GM23338 (cell line): Measurements from ENCODE around the gene ENOX1. TPM values are rescaled to one million over a fixed set of nuclear protein-coding genes. Genes with fewer than 3 reads are reported as not detected.

Experiments used
- ATAC-seq: fragments of 200-7000 bp; cut with Tn5 transposase; 3 replicates; pipeline ENCODE4 v1.9.1; 2020
- DNase-seq: peaks from one replicate; pipeline ENCODE4 v3.0.0-alpha.2; 2015; ENCODE audit warnings: low spot score
- H2AFZ ChIP-seq: fragments of 200-600 bp; sonication (generic); 2 replicates; pipeline ENCODE4 v1.8.0; 2016; ENCODE audit warnings: antibody characterized with exemption, mild to moderate bottlenecking, moderate library complexity
- H3F3A ChIP-seq: fragments of 200-600 bp; sonication (generic); replicated peaks from 2 replicates; pipeline ENCODE4 v1.8.0; 2017; ENCODE audit warnings: antibody characterized with exemption, mixed run types, low read depth
- H3K27ac ChIP-seq: fragments of 200-600 bp; sonication (generic); 2 replicates; pipeline ENCODE4 v1.6.1; 2016; ENCODE audit warnings: low read depth
- H3K27me3 ChIP-seq: fragments of 200-600 bp; sonication (generic); 2 replicates; pipeline ENCODE4 v1.8.0; 2016; ENCODE audit warnings: mild to moderate bottlenecking, mixed run types, moderate library complexity; ENCODE audit not compliant: insufficient read depth
- H3K36me3 ChIP-seq: fragments of 200-600 bp; sonication (generic); 2 replicates; pipeline ENCODE4 v1.8.0; 2016; ENCODE audit warnings: mild to moderate bottlenecking; ENCODE audit not compliant: insufficient read depth
- H3K4me1 ChIP-seq: fragments of 200-600 bp; sonication (generic); 2 replicates; pipeline ENCODE4 v1.8.0; 2016; ENCODE audit warnings: mild to moderate bottlenecking, moderate library complexity; ENCODE audit not compliant: insufficient read depth
- H3K4me2 ChIP-seq: fragments of 200-600 bp; sonication (generic); 2 replicates; pipeline ENCODE4 v1.7.1; 2017; ENCODE audit warnings: mixed run types
- H3K4me3 ChIP-seq: fragments of 200-600 bp; sonication (generic); 2 replicates; pipeline ENCODE4 v1.6.1; 2016; ENCODE audit warnings: mixed run types
- H3K79me2 ChIP-seq: fragments of 200-600 bp; sonication (generic); replicated peaks from 2 replicates; pipeline ENCODE4 v1.8.0; 2017; ENCODE audit warnings: mild to moderate bottlenecking; ENCODE audit not compliant: insufficient read depth
- H3K9me2 ChIP-seq: fragments of 200-600 bp; sonication (generic); 2 replicates; pipeline ENCODE4 v1.8.0; 2017; ENCODE audit not compliant: insufficient read depth
- H4K20me1 ChIP-seq: fragments of 200-600 bp; sonication (generic); replicated peaks from 2 replicates; pipeline ENCODE4 v1.8.0; 2017; ENCODE audit warnings: mild to moderate bottlenecking; ENCODE audit not compliant: insufficient read depth
- H3K27ac Mint-ChIP-seq: 2 replicates; pipeline ENCODE4 v1.8.0; 2020; ENCODE audit warnings: inconsistent platforms, mild to moderate bottlenecking, moderate library complexity, mixed read lengths
- H3K27me3 Mint-ChIP-seq: 3 replicates; pipeline ENCODE4 v1.8.0; 2022; ENCODE audit warnings: low read depth, mild to moderate bottlenecking, moderate library complexity, mixed read lengths, inconsistent platforms; ENCODE audit not compliant: insufficient read depth, poor library complexity
- H3K36me3 Mint-ChIP-seq: 3 replicates; pipeline ENCODE4 v1.8.0; 2021; ENCODE audit warnings: low read depth, mild to moderate bottlenecking, inconsistent platforms, moderate library complexity, mixed read lengths
- H3K4me1 Mint-ChIP-seq: 3 replicates; pipeline ENCODE4 v1.8.0; 2020; ENCODE audit warnings: mild to moderate bottlenecking, inconsistent platforms, mixed read lengths
- H3K4me3 Mint-ChIP-seq: 3 replicates; pipeline ENCODE4 v1.8.0; 2021; ENCODE audit warnings: moderate library complexity, mild to moderate bottlenecking, inconsistent platforms, mixed read lengths
- H3K9me3 Mint-ChIP-seq: 3 replicates; pipeline ENCODE4 v1.8.0; 2020; ENCODE audit warnings: moderate library complexity, mild to moderate bottlenecking, inconsistent platforms, mixed read lengths
- CREB1 ChIP-seq: fragments of 250-450 bp; sonication (Bioruptor Pico); IDR thresholded peaks from 2 replicates; pipeline ENCODE4 v1.5.0; 2020; ENCODE audit warnings: low read depth, mild to moderate bottlenecking, moderate library complexity
- CTCF ChIP-seq, 2 experiments: fragments of 200-600 bp in 1 of 2; sonication (generic) in 1 of 2; conservative IDR thresholded peaks; 2 replicates each; pipeline versions ENCODE4 v1.5.1 to v1.6.1; 2016 to 2017; ENCODE audit warnings: antibody characterized with exemption in 2 of 2, low read depth in 2 of 2, mild to moderate bottlenecking in 2 of 2, moderate library complexity in 1 of 2
- ETS1 ChIP-seq: IDR thresholded peaks from 2 replicates; pipeline ENCODE4 v1.6.1; 2016; ENCODE audit warnings: antibody characterized with exemption
- EZH2 ChIP-seq: fragments of 200-600 bp; sonication (generic); IDR thresholded peaks from one replicate; pipeline ENCODE4 v1.8.0; 2017; ENCODE audit warnings: antibody characterized with exemption, mild to moderate bottlenecking, low read depth; ENCODE audit not compliant: unreplicated experiment
- EZH2phosphoT487 ChIP-seq: fragments of 200-600 bp; sonication (generic); IDR thresholded peaks from one replicate; pipeline ENCODE4 v1.8.1; 2018; ENCODE audit warnings: antibody characterized with exemption; ENCODE audit not compliant: unreplicated experiment
- JUNB ChIP-seq: IDR thresholded peaks from one replicate; pipeline ENCODE4 v1.6.1; 2016; ENCODE audit warnings: antibody characterized with exemption; ENCODE audit not compliant: unreplicated experiment
- NANOG ChIP-seq: IDR thresholded peaks from 2 replicates; pipeline ENCODE4 v1.6.1; 2016; ENCODE audit warnings: antibody characterized with exemption, borderline replicate concordance
- POLR2AphosphoS5 ChIP-seq: IDR thresholded peaks from 2 replicates; pipeline ENCODE4 v1.6.1; 2016; ENCODE audit warnings: antibody characterized with exemption, low read depth
- REST ChIP-seq: IDR thresholded peaks from one replicate; pipeline ENCODE4 v1.6.1; 2018; ENCODE audit warnings: antibody characterized with exemption; ENCODE audit not compliant: unreplicated experiment
- STAT1 ChIP-seq: IDR thresholded peaks from one replicate; pipeline ENCODE4 v1.6.1; 2016; ENCODE audit warnings: antibody characterized with exemption; ENCODE audit not compliant: unreplicated experiment
- ZNF114 ChIP-seq: fragments of 250-450 bp; sonication (Bioruptor Pico); IDR thresholded peaks from 2 replicates; pipeline ENCODE4 v1.5.0; 2020; ENCODE audit warnings: mild to moderate bottlenecking, moderate library complexity
- ZNF331 ChIP-seq: fragments of 250-450 bp; sonication (Bioruptor Pico); IDR thresholded peaks from 2 replicates; pipeline ENCODE4 v1.5.0; 2020; ENCODE audit warnings: low read depth, mild to moderate bottlenecking, moderate library complexity
- ZNF462 ChIP-seq: fragments of 250-450 bp; sonication (Bioruptor Pico); IDR thresholded peaks from 2 replicates; pipeline ENCODE4 v1.5.0; 2020; ENCODE audit warnings: mild to moderate bottlenecking, moderate library complexity
- polyA plus RNA-seq: library from polyadenylated mRNA; unstranded; fragments of >200 nt; fragmentation: Nextera tagmentation; extraction: Ambion mirVana; gene quantifications from 2 replicates; pipeline ENCODE4 v1.2.1, GENCODE V29; 2016
- total RNA-seq: library from RNA; depleted of rRNA; stranded (reverse); fragments of >200 nt; shearing (Covaris generic); gene quantifications from 2 replicates; pipeline ENCODE4 v1.2.3, GENCODE V29; 2014

The ENOX1 gene
- total and polyA plus RNA-seq, 2 experiments from 2014 or later, result 0.66 to 0.81 TPM

GRCh38 chr13:43356567-43356966, 430.2 kb downstream of the ENOX1 start:
- H3K9me2 ChIP-seq, result no peaks in the 10 kb centered on the region; the same call in 1 of the 2 replicates
- no peak overlapping the region for H3K4me2 ChIP-seq
- no peaks in the 10 kb centered on the region for H3K79me2 ChIP-seq
- H4K20me1 ChIP-seq, result no peaks in the 10 kb centered on the region
- no peak overlapping the region for H3K4me3 Mint-ChIP-seq
- no peak overlapping the region for H3K27ac ChIP-seq
- no peaks in the 10 kb centered on the region for H3F3A ChIP-seq
- H3K27me3 ChIP-seq, result no peaks in the 10 kb centered on the region
- no peaks in the 10 kb centered on the region for H3K36me3 ChIP-seq
- peaks cover 30% of the 10 kb centered on the region for H3K4me1 ChIP-seq
- no peak for ATAC-seq
- no peak overlapping the region for H2AFZ ChIP-seq
- no peak overlapping the region for H3K4me3 ChIP-seq
- DNase-seq, result no peak
- H3K4me1 Mint-ChIP-seq, result peaks cover 47% of the 10 kb centered on the region
- H3K27me3 Mint-ChIP-seq, result peaks cover 10% of the 10 kb centered on the region
- H3K9me3 Mint-ChIP-seq, result no peaks in the 10 kb centered on the region
- TF ChIP-seq CREB1 (no peak), EZH2phosphoT487 (no peak), POLR2AphosphoS5 (no peak), STAT1 (no peak), ETS1 (no peak), NANOG (no peak), ZNF462 (no peak), EZH2 (no peak), ZNF331 (CRISPR knock-in tag) (no peak), JUNB (no peak), CTCF (conservative IDR thresholded peaks at IDR 0.05; ENCODE audit: low read depth in 2 of 2) (no peak), ZNF114 (CRISPR knock-in tag) (no peak), REST (no peak)
- no peaks in the 10 kb centered on the region for H3K36me3 Mint-ChIP-seq
- H3K27ac Mint-ChIP-seq, result no peak overlapping the region
